Spinal cord (tissue), 10 donors: ENCODE results near the gene LPAR3. TPM values are rescaled to one million over a fixed set of nuclear protein-coding genes. Genes with fewer than 3 reads are reported as not detected.

Experiments used
- DNase-seq, 6 donors: peaks; one replicate each; pipeline versions ENCODE4 v3.0.0 to v3.0.0-alpha.2; 2013 to 2015; ENCODE audit warnings: low spot score in 6 of 6, low read depth in 4 of 6
- H3K27ac ChIP-seq: one replicate; pipeline ENCODE4 v1.5.1; 2013; ENCODE audit warnings: low read depth, low read length, control low read depth
- H3K27me3 ChIP-seq: one replicate; pipeline ENCODE4 v1.6.1; 2013; ENCODE audit warnings: low read length; ENCODE audit not compliant: control insufficient read depth, insufficient read depth
- H3K36me3 ChIP-seq: one replicate; pipeline ENCODE4 v1.6.1; 2013; ENCODE audit warnings: low read length; ENCODE audit not compliant: control insufficient read depth, insufficient read depth
- H3K4me1 ChIP-seq: one replicate; pipeline ENCODE4 v1.6.1; 2013; ENCODE audit warnings: low read length; ENCODE audit not compliant: control insufficient read depth, insufficient read depth
- H3K4me3 ChIP-seq: one replicate; pipeline ENCODE4 v1.5.1; 2013; ENCODE audit warnings: low read depth, low read length, control low read depth
- H3K9me3 ChIP-seq: one replicate; pipeline ENCODE4 v1.6.1; 2013; ENCODE audit warnings: low read length; ENCODE audit not compliant: control insufficient read depth, insufficient read depth
- WGBS: methylation state at CpG from one replicate; pipeline ENCODE4 v1.1.5; 2013; ENCODE audit warnings: missing lambda C conversion rate; ENCODE audit not compliant: insufficient coverage; 5-methylcytosine and 5-hydroxymethylcytosine counted together
- polyA plus RNA-seq, 2 donors: library from polyadenylated mRNA; unstranded; fragments of 120-200 nt; gene quantifications; one replicate each; pipeline ENCODE4 v1.2.1, GENCODE V29; 2013; ENCODE audit not compliant: insufficient read length in 2 of 2
- total RNA-seq, 2 donors: library from RNA; depleted of rRNA in 1 of 2; stranded (reverse); fragments of 120-200 nt in 1 of 2; fragments of >200 nt in 1 of 2; gene quantifications; one replicate each; pipeline versions ENCODE4 v1.2.3 to v1.2.4, GENCODE V29; 2013 to 2014
- donor health status: healthy.

LPAR3 gene
- total and polyA plus RNA-seq, 4 donors, result 0.76 to 17.6 (median 8.3) TPM

GRCh38 chr1:84851839-84852238, 41.2 kb downstream of the LPAR3 start:
- no peak overlapping the region for H3K27ac ChIP-seq
- 89% methylated on average over 7 of the region's 8 CpGs for WGBS
- no peaks in the 10 kb centered on the region for H3K27me3 ChIP-seq
- peaks cover 5% of the 10 kb centered on the region for H3K4me1 ChIP-seq
- no peaks in the 10 kb centered on the region for H3K36me3 ChIP-seq
- no peak for DNase-seq
- no peak overlapping the region for H3K4me3 ChIP-seq
- no peaks in the 10 kb centered on the region for H3K9me3 ChIP-seq

- H3K9me3 ChIP-seq, result no peaks in the 10 kb centered on the region
- no peaks in the 10 kb centered on the region for H3K27me3 ChIP-seq
- H3K4me3 ChIP-seq, result no peak overlapping the region
- no peak for DNase-seq
- WGBS, result 83% methylated on average over 7 of the region's 7 CpGs
- H3K4me1 ChIP-seq, result peaks cover 5% of the 10 kb centered on the region
- no peak overlapping the region for H3K27ac ChIP-seq
- no peaks in the 10 kb centered on the region for H3K36me3 ChIP-seq
Observed at GRCh38 chr1:84849357-84849975, 43.5 kb downstream of the LPAR3 start.

- H3K4me1 ChIP-seq, result peaks cover 5% of the 10 kb centered on the region
- H3K9me3 ChIP-seq, result no peaks in the 10 kb centered on the region
- no peaks in the 10 kb centered on the region for H3K36me3 ChIP-seq
- peak in 2 of 6 donors; percentile 74 to 80 for DNase-seq
- WGBS, result 65% methylated on average over 3 of the region's 5 CpGs
- H3K27me3 ChIP-seq, result no peaks in the 10 kb centered on the region
- no peak overlapping the region for H3K4me3 ChIP-seq
- no peak overlapping the region for H3K27ac ChIP-seq
Observed at GRCh38 chr1:84847253-84848250, 45.5 kb downstream of the LPAR3 start.

GRCh38 chr1:84846387-84846786, 46.6 kb downstream of the LPAR3 start:
- Histone ChIP-seq H3K9me3 (no peaks in the 10 kb centered on the region), H3K4me3 (no peak overlapping the region), H3K27ac (no peak overlapping the region), H3K27me3 (no peaks in the 10 kb centered on the region), H3K36me3 (no peaks in the 10 kb centered on the region), H3K4me1 (peaks cover 5% of the 10 kb centered on the region)
- peak in 1 of 6 donors; percentile 72 for DNase-seq

GRCh38 chr1:84845357-84845756, 47.6 kb downstream of the LPAR3 start:
- WGBS, result no CpG with 5 or more reads among the region's 2 CpGs
- H3K4me1 ChIP-seq, result peaks cover 5% of the 10 kb centered on the region
- no peaks in the 10 kb centered on the region for H3K9me3 ChIP-seq
- no peak for DNase-seq
- H3K27me3 ChIP-seq, result no peaks in the 10 kb centered on the region
- no peak overlapping the region for H3K4me3 ChIP-seq
- H3K27ac ChIP-seq, result no peak overlapping the region
- no peaks in the 10 kb centered on the region for H3K36me3 ChIP-seq

GRCh38 chr1:84844094-84844493, 48.9 kb downstream of the LPAR3 start:
- Histone ChIP-seq H3K4me1 (peaks cover 5% of the 10 kb centered on the region), H3K4me3 (no peak overlapping the region), H3K9me3 (no peaks in the 10 kb centered on the region), H3K27ac (no peak overlapping the region), H3K36me3 (no peaks in the 10 kb centered on the region), H3K27me3 (no peaks in the 10 kb centered on the region)
- peak in 1 of 6 donors; percentile 5 for DNase-seq

- DNase-seq, result peak in 1 of 6 donors; percentile 23
- Histone ChIP-seq H3K4me3 (no peak overlapping the region), H3K36me3 (no peaks in the 10 kb centered on the region), H3K4me1 (peaks cover 5% of the 10 kb centered on the region), H3K9me3 (no peaks in the 10 kb centered on the region), H3K27me3 (no peaks in the 10 kb centered on the region), H3K27ac (peak overlapping the region; percentile 41)
- 80% methylated on average over 1 of the region's 3 CpGs for WGBS
Observed at GRCh38 chr1:84842748-84843231, 50.2 kb downstream of the LPAR3 start.

GRCh38 chr1:84841971-84842370, 51.0 kb downstream of the LPAR3 start:
- no peaks in the 10 kb centered on the region for H3K36me3 ChIP-seq
- WGBS, result no CpG with 5 or more reads among the region's 2 CpGs
- no peak overlapping the region for H3K4me3 ChIP-seq
- no peak overlapping the region for H3K27ac ChIP-seq
- no peaks in the 10 kb centered on the region for H3K4me1 ChIP-seq
- H3K9me3 ChIP-seq, result no peaks in the 10 kb centered on the region
- no peak for DNase-seq
- no peaks in the 10 kb centered on the region for H3K27me3 ChIP-seq

GRCh38 chr1:84840346-84840745, 52.7 kb downstream of the LPAR3 start:
- Histone ChIP-seq H3K4me1 (no peaks in the 10 kb centered on the region), H3K4me3 (no peak overlapping the region), H3K27me3 (no peaks in the 10 kb centered on the region), H3K36me3 (no peaks in the 10 kb centered on the region), H3K27ac (no peak overlapping the region), H3K9me3 (no peaks in the 10 kb centered on the region)
- DNase-seq, result no peak

- Histone ChIP-seq H3K4me1 (no peaks in the 10 kb centered on the region), H3K36me3 (no peaks in the 10 kb centered on the region), H3K27me3 (no peaks in the 10 kb centered on the region), H3K4me3 (no peak overlapping the region), H3K27ac (no peak overlapping the region), H3K9me3 (no peaks in the 10 kb centered on the region)
- WGBS, result no CpG with 5 or more reads among the region's 1 CpG
- DNase-seq, result no peak
Observed at GRCh38 chr1:84839544-84839943, 53.5 kb downstream of the LPAR3 start.
